Measurements from ENCODE around the gene ZNF85.
"Not testable (repeated sequence)": the region's sequence is repeated elsewhere in the genome, so short reads cannot be mapped to it uniquely, and the experiment has no call there.

Gene ZNF85

GRCh38 chr19:20923077-20923871 is at the start of gene ZNF85:
Gene ZNF85, plus strand, starts transcription at chr19:20923251. Its CDS starts 150 bp downstream, at chr19:20923401.
- peak; percentile 72 to 73 for DNase-seq (ENCODE audit: low read depth in 2 of 2)

- DNase-seq (ENCODE audit: low read depth in 2 of 2): no peak
Observed at GRCh38 chr19:20879501-20879900, 43.5 kb upstream of the ZNF85 start.

GRCh38 chr19:20912973-20913372 is 10.1 kb upstream of the ZNF85 start:
- DNase-seq (ENCODE audit: low read depth in 2 of 2): no peak

- DNase-seq (ENCODE audit: low read depth in 2 of 2): no peak
Observed at GRCh38 chr19:20925481-20925880, 2.4 kb downstream of the ZNF85 start.

GRCh38 chr19:20926796-20927195 is 3.7 kb downstream of the ZNF85 start:
- no peak for DNase-seq (ENCODE audit: low read depth in 2 of 2)

- DNase-seq (ENCODE audit: low read depth in 2 of 2): no peak
Observed at GRCh38 chr19:20928371-20928770, 5.3 kb downstream of the ZNF85 start.

GRCh38 chr19:20936322-20936947 is 13.4 kb downstream of the ZNF85 start:
- DNase-seq (ENCODE audit: low read depth in 2 of 2): not testable (repeated sequence)

- DNase-seq (ENCODE audit: low read depth in 2 of 2): not testable (repeated sequence)
Observed at GRCh38 chr19:20952561-20953095, 29.6 kb downstream of the ZNF85 start.

- no peak for DNase-seq (ENCODE audit: low read depth in 2 of 2)
Observed at GRCh38 chr19:20964798-20965197, 41.7 kb downstream of the ZNF85 start.

- no peak for DNase-seq (ENCODE audit: low read depth in 2 of 2)
Observed at GRCh38 chr19:20968092-20968491, 45.0 kb downstream of the ZNF85 start.

GRCh38 chr19:20969498-20969897 is 46.4 kb downstream of the ZNF85 start:
- DNase-seq (ENCODE audit: low read depth in 2 of 2): no peak

GRCh38 chr19:20969898-20970297 is 46.8 kb downstream of the ZNF85 start:
- no peak for DNase-seq (ENCODE audit: low read depth in 2 of 2)

GRCh38 chr19:20992788-20993187 is 69.7 kb downstream of the ZNF85 start:
- DNase-seq (ENCODE audit: low read depth in 2 of 2): not testable (repeated sequence)

GRCh38 chr19:20999731-21000352 is 76.8 kb downstream of the ZNF85 start:
- peak; percentile 76 to 77 for DNase-seq (ENCODE audit: low read depth in 2 of 2)
